ENCODE measurements around the gene MCM7. TPM values are rescaled to one million over a fixed set of nuclear protein-coding genes. Genes with fewer than 3 reads are reported as not detected.
A peak's percentile ranks its signal among the peaks of the same experiment; 100 is the strongest.

Gene MCM7
- total RNA-seq, 1 experiment from 2014 or later = 215 TPM

- no peak for DNase-seq (ENCODE audit: low spot score)
These were observed 30.0 kb downstream of the MCM7 start for GRCh38 chr7:100071018-100071723.

GRCh38 chr7:100069991-100070390, 31.2 kb downstream of the MCM7 start:
- DNase-seq (ENCODE audit: low spot score) = no peak

- no peak for DNase-seq (ENCODE audit: low spot score)
These were observed 34.2 kb downstream of the MCM7 start for GRCh38 chr7:100066953-100067352.

- DNase-seq (ENCODE audit: low spot score) = no peak
These were observed 35.6 kb downstream of the MCM7 start for GRCh38 chr7:100065452-100066186.

- no peak for DNase-seq (ENCODE audit: low spot score)
These were observed 37.0 kb downstream of the MCM7 start for GRCh38 chr7:100064162-100064561.

GRCh38 chr7:100063376-100063775, 37.8 kb downstream of the MCM7 start:
- no peak for DNase-seq (ENCODE audit: low spot score)

GRCh38 chr7:100061518-100062193, 39.5 kb downstream of the MCM7 start:
- DNase-seq (ENCODE audit: low spot score) = no peak

GRCh38 chr7:100059251-100059739, 41.9 kb downstream of the MCM7 start:
- DNase-seq (ENCODE audit: low spot score) = no peak

GRCh38 chr7:100057006-100057405, 44.2 kb downstream of the MCM7 start:
- no peak for DNase-seq (ENCODE audit: low spot score)

- DNase-seq (ENCODE audit: low spot score) = peak; percentile 78
These were observed 48.0 kb downstream of the MCM7 start for GRCh38 chr7:100053215-100053614.

GRCh38 chr7:100051611-100052010, 49.6 kb downstream of the MCM7 start:
- DNase-seq (ENCODE audit: low spot score) = no peak

GRCh38 chr7:100049441-100050291, 51.5 kb downstream of the MCM7 start, which contains the start of gene ZSCAN21:
ZSCAN21 (plus strand) TSS chr7:100049774; CDS start chr7:100057007, 7,233 bp downstream.
- peak; percentile 73 for DNase-seq (ENCODE audit: low spot score)

GRCh38 chr7:100048680-100049079, 52.5 kb downstream of the MCM7 start:
- no peak for DNase-seq (ENCODE audit: low spot score)

- DNase-seq (ENCODE audit: low spot score) = no peak
These were observed 56.5 kb downstream of the MCM7 start for GRCh38 chr7:100044718-100045117.

Other genes with a start within 250 kb of the MCM7 start
- gene OR2AE1, start 224.4 kb downstream of the MCM7 start, total RNA-seq (2014; rRNA removed; shearing (Covaris generic)) = not detected in 2 replicates
- 11.1 and 12.7 TPM in 2 replicates for gene TRIM4, start 181.9 kb downstream of the MCM7 start, total RNA-seq (2014; rRNA removed; shearing (Covaris generic))
- not detected in 2 replicates for gene GJC3, start 171.8 kb downstream of the MCM7 start, total RNA-seq (2014; rRNA removed; shearing (Covaris generic))
- not detected in 2 replicates for gene AZGP1, start 125.4 kb downstream of the MCM7 start, total RNA-seq (2014; rRNA removed; shearing (Covaris generic))
- 11.5 and 15.5 TPM in 2 replicates for gene ZKSCAN1, start 85.8 kb downstream of the MCM7 start, total RNA-seq (2014; rRNA removed; shearing (Covaris generic))
- gene ZSCAN21, start 51.6 kb downstream of the MCM7 start, total RNA-seq (2014; rRNA removed; shearing (Covaris generic)) = 11.2 and 14.3 TPM in 2 replicates
- 23.0 and 26.2 TPM in 2 replicates for gene ZNF3, start 19.7 kb downstream of the MCM7 start, total RNA-seq (2014; rRNA removed; shearing (Covaris generic))
- 70.3 and 74.6 TPM in 2 replicates for gene COPS6, start 12.4 kb downstream of the MCM7 start, total RNA-seq (2014; rRNA removed; shearing (Covaris generic))
- 28.6 and 66.9 TPM in 2 replicates for gene AP4M1, start 246 bp upstream of the MCM7 start, total RNA-seq (2014; rRNA removed; shearing (Covaris generic))
- gene TAF6, start 18.0 kb upstream of the MCM7 start, total RNA-seq (2014; rRNA removed; shearing (Covaris generic)) = 56.2 and 57.3 TPM in 2 replicates
- gene CNPY4, start 18.2 kb upstream of the MCM7 start, total RNA-seq (2014; rRNA removed; shearing (Covaris generic)) = 37.3 and 42.0 TPM in 2 replicates
- gene MBLAC1, start 25.6 kb upstream of the MCM7 start, total RNA-seq (2014; rRNA removed; shearing (Covaris generic)) = 1.4 and 2.9 TPM in 2 replicates
- 154 and 178 TPM in 2 replicates for gene LAMTOR4, start 47.5 kb upstream of the MCM7 start, total RNA-seq (2014; rRNA removed; shearing (Covaris generic))
- 9.0 and 11.2 TPM in 2 replicates for gene TRAPPC14, start 57.3 kb upstream of the MCM7 start, total RNA-seq (2014; rRNA removed; shearing (Covaris generic))
- 0.07 and 0.46 TPM in 2 replicates for gene GAL3ST4, start 67.2 kb upstream of the MCM7 start, total RNA-seq (2014; rRNA removed; shearing (Covaris generic))
- gene GPC2, start 76.0 kb upstream of the MCM7 start, total RNA-seq (2014; rRNA removed; shearing (Covaris generic)) = 4.6 and 7.4 TPM in 2 replicates
- 2.9 and 9.0 TPM in 2 replicates for gene STAG3, start 76.5 kb upstream of the MCM7 start, total RNA-seq (2014; rRNA removed; shearing (Covaris generic))
- gene PVRIG, start 118.6 kb upstream of the MCM7 start, total RNA-seq (2014; rRNA removed; shearing (Covaris generic)) = not detected in 2 replicates
- gene SPDYE3, start 206.3 kb upstream of the MCM7 start, total RNA-seq (2014; rRNA removed; shearing (Covaris generic)) = not detected in 2 replicates